Activated CD4-positive, alpha-beta memory T cell treated with anti-CD3 and anti-CD28 coated beads for 36 hours (primary cell): Measurements from ENCODE around the gene ZNF700. TPM values are rescaled to one million over a fixed set of nuclear protein-coding genes. Genes with fewer than 3 reads are reported as not detected.
A peak's percentile ranks its signal among the peaks of the same experiment; 100 is the strongest.
"Not testable (repeated sequence)": the region's sequence is repeated elsewhere in the genome, so short reads cannot be mapped to it uniquely, and the experiment has no call there.

ENCODE experiments used
- CTCF ChIA-PET: fragments of 350-600 bp; sonication (Branson Sonifier 250); formaldehyde crosslinking; loops from one replicate; lab custom pipeline; 2021; ENCODE audit warnings: antibody characterized with exemption, inconsistent platforms; lab: Charles Lee
- POLR2A ChIA-PET: fragments of 350-600 bp; sonication (Branson Sonifier 250); formaldehyde crosslinking; loops from one replicate; lab custom pipeline; 2021; ENCODE audit warnings: antibody characterized with exemption; lab: Charles Lee
- DNase-seq: peaks from one replicate; pipeline ENCODE4 v3.0.0-alpha.2; 2020
- H3K27ac Mint-ChIP-seq: one replicate; pipeline ENCODE4 v1.8.0; 2021; ENCODE audit warnings: mixed read lengths
- H3K27me3 Mint-ChIP-seq: one replicate; pipeline ENCODE4 v1.8.0; 2021; ENCODE audit warnings: mixed read lengths
- H3K36me3 Mint-ChIP-seq: one replicate; pipeline ENCODE4 v1.8.0; 2021; ENCODE audit warnings: mixed read lengths
- H3K4me1 Mint-ChIP-seq: one replicate; pipeline ENCODE4 v1.8.0; 2021; ENCODE audit warnings: low read depth, mixed read lengths
- H3K4me3 Mint-ChIP-seq: one replicate; pipeline ENCODE4 v1.8.0; 2021; ENCODE audit warnings: mild to moderate bottlenecking, mixed read lengths
- H3K9me3 Mint-ChIP-seq: one replicate; pipeline ENCODE4 v1.8.0; 2021; ENCODE audit warnings: mixed read lengths
- intact Hi-C: fragments of 100-400 bp; cut with micrococcal nuclease; formaldehyde crosslinking; loops from one replicate; pipeline ENCODE4 v1.15.1; 2023
- total RNA-seq, 2 experiments: library from RNA; stranded (reverse); gene quantifications; one replicate each; pipeline ENCODE4 v1.2.3, GENCODE V29; 2021

ZNF700 gene
- total RNA-seq: 10 to 100 TPM; 12.9 to 13.0 TPM

DNA sequence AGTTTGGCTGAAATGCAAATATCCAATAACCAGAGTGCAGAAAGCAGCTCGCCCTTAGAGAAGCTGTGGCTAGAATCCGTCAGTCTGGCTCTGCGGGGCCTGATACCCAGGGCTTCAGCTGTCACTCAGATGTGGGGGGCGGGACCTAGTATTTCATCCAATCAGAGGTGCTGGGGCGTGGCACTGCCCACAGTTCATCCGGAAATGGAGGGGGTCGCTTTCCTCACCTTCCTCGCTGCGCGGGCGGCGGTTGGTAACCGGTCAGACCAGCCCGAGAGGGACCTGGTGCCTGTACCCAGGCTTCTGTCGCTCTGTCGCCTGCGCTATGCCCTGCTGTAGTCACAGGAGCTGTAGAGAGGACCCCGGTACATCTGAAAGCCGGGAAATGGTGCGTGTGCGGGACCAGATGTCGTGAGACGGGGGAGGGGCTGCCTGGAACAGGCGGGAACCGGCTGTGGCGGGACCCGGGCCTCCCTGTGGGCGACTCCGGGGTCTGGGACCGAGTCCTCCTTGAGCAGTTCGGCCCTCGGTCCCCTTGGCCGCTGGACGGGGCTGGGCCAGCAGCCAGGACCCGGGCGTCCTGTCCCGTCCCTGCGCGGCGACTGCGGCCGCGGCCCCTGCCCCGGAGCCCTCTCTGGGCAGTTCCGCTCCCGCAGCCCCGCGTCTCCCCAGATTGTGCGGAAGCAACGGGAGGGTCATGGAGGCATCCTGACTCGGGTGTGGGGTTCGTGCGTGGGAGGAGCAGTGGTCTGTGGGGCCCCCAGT is at the start of gene ZNF700:
Gene ZNF700 (plus strand): TSS at position 222 of the 765 bp plus-strand sequence. CDS start 104 bp downstream, at position 326.
- Mint-ChIP-seq H3K9me3 (no peaks in the 10 kb centered on the region), H3K4me3 (peak within 1 kb of the TSS; percentile 96), H3K4me1 (peaks cover 35% of the 10 kb centered on the region), H3K36me3 (peaks cover 27% of the 10 kb centered on the region), H3K27me3 (no peaks in the 10 kb centered on the region), H3K27ac (peak within 1 kb of the TSS; percentile 99)
- intact Hi-C loops: loop anchor here (1.0 to 5.0 kb wide), 5 partner anchors 39 to 867 kb away; partner anchors contain the start of genes JUNB and ZNF878
- ChIA-PET CTCF (interaction anchor here (0.6 to 5.3 kb wide), 13 partner anchors 18 to 215 kb away, joined by 3 to 150 read pairs (median 16); partner anchors contain the start of genes ZNF20, ZNF491 and ZNF878), POLR2A (interaction anchor here (1.1 to 2.3 kb wide), 4 partner anchors 40 to 238 kb away, joined by 3 to 10 read pairs (median 5); partner anchors contain the start of genes ZNF136, ZNF20 and ZNF763)
- DNase-seq: peak; percentile 97

DNA sequence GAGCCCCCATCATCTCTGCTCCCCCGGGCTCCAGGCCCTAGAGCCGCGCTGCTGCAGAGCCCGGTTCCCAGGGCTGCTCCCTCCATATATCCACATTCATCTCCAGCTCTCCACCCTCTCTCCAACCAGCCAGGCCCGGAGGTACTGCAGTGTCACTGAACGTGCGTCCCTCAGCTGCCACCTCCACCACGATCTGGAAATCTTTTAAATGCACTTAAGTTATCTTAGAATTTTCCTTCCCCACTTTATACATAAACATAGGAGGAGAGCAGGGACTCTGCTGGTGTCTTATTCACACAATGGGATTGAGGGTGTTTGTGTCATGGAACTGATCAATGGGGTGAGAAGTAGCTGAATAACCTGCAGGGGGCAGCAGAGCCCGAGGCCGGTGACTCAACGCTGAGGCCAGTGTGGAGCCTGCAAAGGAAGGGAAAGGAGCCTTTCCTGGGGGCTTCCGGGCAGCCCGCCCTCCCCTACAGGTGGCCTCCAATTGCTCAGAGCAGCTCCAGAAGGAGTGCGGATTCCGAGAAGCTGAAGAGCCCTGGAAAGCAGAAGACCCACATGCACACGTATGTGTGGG is 45.1 kb upstream of the ZNF700 start:
- H3K36me3 Mint-ChIP-seq, H3K9me3 Mint-ChIP-seq, H3K27ac Mint-ChIP-seq, H3K27me3 Mint-ChIP-seq, H3K4me1 Mint-ChIP-seq, H3K4me3 Mint-ChIP-seq, POLR2A ChIA-PET: not testable (repeated sequence)
- intact Hi-C loops: loop anchor here (2.0 to 5.0 kb wide), 3 partner anchors 43 to 108 kb away; partner anchors contain the start of gene ZNF491
- CTCF ChIA-PET: interaction anchor here (0.6 to 7.5 kb wide), 17 partner anchors 9 to 260 kb away, joined by 3 to 42 read pairs (median 4); partner anchors contain the start of genes ZNF20, ZNF433, ZNF491 and ZNF700
- peak; percentile 65 for DNase-seq

DNA sequence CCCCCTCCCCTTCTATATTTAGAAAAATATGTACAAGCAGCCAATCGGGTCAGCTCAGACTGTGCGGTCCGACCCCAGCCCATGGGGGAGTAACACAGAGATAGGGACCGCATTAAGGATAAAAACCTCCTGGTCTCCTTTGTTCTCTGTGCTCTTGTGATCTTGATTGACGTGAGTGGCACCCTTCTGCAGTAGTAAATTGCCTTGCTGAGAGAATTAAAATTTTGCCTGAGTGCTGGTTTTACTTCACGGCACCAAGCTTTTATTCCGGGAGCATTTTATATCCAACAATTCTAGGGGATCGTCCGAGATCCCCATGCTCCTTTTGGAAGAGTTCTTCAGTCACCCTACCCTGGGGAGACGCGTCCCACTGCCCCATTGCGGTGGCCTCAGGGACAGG is 44.3 kb upstream of the ZNF700 start:
- H3K27ac Mint-ChIP-seq: no peak overlapping the region
- ChIA-PET CTCF (interaction anchor here (1.1 to 7.5 kb wide), 13 partner anchors 8 to 260 kb away, joined by 3 to 42 read pairs (median 4); partner anchors contain the start of genes ZNF20, ZNF433 and ZNF491), POLR2A (no interaction called here)
- H3K9me3 Mint-ChIP-seq: no peaks in the 10 kb centered on the region
- H3K4me3 Mint-ChIP-seq: no peak overlapping the region
- H3K4me1 Mint-ChIP-seq: no peaks in the 10 kb centered on the region
- intact Hi-C loops: loop anchor here (2.0 to 5.0 kb wide), 3 partner anchors 42 to 107 kb away; partner anchors contain the start of gene ZNF491
- no peaks in the 10 kb centered on the region for H3K36me3 Mint-ChIP-seq
- no peak for DNase-seq
- H3K27me3 Mint-ChIP-seq: no peaks in the 10 kb centered on the region

DNA sequence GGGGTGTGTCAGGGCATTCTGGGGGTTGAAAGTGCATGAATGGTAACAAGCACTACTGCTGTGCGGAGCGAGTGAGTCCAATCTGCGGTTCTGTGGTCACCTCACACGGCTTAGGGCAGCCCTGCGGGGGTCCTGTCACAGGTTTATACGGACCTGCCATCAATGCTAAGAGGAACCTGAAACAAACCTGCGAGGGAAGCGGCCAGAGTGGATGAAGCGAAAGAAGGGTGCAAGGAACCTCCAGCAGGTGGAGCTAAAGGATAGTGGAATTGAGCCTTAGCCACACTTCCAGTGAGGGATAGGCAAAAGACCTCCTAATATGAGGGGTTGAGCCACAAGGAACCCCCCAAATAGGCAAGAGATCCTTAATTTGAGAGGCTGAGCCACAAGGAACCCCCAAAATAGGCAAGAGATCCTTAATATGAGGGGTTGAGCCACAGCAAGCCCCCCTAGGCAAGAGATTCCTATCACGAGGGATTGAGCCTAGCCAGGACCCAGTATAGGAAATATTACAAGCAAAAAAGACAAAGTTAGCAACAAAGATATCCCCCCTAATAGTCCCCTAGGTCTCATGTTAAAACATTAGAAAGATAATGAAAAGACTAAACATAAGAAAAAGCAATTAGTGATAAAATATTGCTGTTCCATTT is 43.6 kb upstream of the ZNF700 start:
- Mint-ChIP-seq H3K4me3 (no peak overlapping the region), H3K9me3 (peaks cover 2% of the 10 kb centered on the region), H3K36me3 (no peaks in the 10 kb centered on the region), H3K27me3 (no peaks in the 10 kb centered on the region), H3K27ac (no peak overlapping the region), H3K4me1 (no peaks in the 10 kb centered on the region)
- intact Hi-C loops: loop anchor here (1.0 to 5.0 kb wide), 4 partner anchors 41 to 259 kb away; partner anchors contain the start of genes ZNF20 and ZNF491
- POLR2A ChIA-PET: no interaction called here
- CTCF ChIA-PET: interaction anchor here (1.1 to 7.5 kb wide), 11 partner anchors 9 to 259 kb away, joined by 3 to 42 read pairs (median 5); partner anchors contain the start of genes ZNF20 and ZNF491
- DNase-seq: peak; percentile 69

DNA sequence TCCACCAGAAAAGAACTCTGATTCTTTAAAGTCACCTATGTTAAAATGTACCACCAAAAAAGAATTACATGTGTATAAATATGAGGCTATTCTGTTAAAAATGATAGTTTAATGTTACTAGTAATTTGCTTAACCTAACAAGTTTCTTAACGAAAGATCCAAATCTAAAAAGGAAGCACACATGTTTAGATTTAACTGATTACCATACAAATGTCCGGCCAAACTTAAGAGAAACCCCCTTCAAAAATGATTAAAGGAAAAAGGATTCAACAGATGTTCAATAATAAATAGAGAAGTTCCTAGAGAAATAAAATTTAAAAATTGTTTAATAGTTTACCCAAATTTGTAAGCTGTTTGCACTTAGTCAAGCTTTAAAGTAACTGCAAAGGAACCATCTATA is 42.3 kb upstream of the ZNF700 start:
- no peaks in the 10 kb centered on the region for H3K27me3 Mint-ChIP-seq
- peaks cover 4% of the 10 kb centered on the region for H3K9me3 Mint-ChIP-seq
- no peak overlapping the region for H3K27ac Mint-ChIP-seq
- CTCF ChIA-PET: interaction anchor here (0.5 to 7.5 kb wide), 7 partner anchors 85 to 258 kb away, joined by 3 to 42 read pairs (median 9); partner anchors contain the start of genes ZNF20 and ZNF491
- POLR2A ChIA-PET: no interaction called here
- intact Hi-C loops: loop anchor here (5.0 kb wide), 2 partner anchors 40 to 105 kb away; no protein-coding TSS in a partner anchor
- peaks cover 3% of the 10 kb centered on the region for H3K4me1 Mint-ChIP-seq
- no peak overlapping the region for H3K4me3 Mint-ChIP-seq
- DNase-seq: no peak
- H3K36me3 Mint-ChIP-seq: no peaks in the 10 kb centered on the region

DNA sequence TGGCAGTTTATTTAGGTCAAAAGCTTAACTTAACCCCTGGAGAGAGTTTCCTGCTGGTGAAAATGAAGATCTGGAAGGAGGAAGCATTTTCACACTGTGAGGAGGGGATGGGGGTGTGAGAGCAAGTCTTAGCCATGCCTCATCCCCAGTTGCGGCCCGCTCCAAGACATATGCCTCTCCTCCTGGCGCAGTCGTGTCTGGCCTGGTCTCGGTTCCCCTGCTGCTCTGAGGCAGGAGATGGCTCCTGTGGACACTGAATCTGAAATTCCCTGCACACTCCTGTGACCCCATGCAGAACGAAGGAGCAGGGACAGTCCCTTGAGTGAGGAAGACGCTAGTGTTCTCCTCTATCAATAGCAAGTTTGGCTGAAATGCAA is 37.7 kb upstream of the ZNF700 start:
- H3K27me3 Mint-ChIP-seq: no peaks in the 10 kb centered on the region
- intact Hi-C loops: no loop called here
- ChIA-PET POLR2A (no interaction called here), CTCF (no interaction called here)
- H3K4me1 Mint-ChIP-seq: peaks cover 17% of the 10 kb centered on the region
- DNase-seq: no peak
- peaks cover 4% of the 10 kb centered on the region for H3K9me3 Mint-ChIP-seq
- peak overlapping the region; percentile 83 for H3K4me3 Mint-ChIP-seq
- H3K27ac Mint-ChIP-seq: no peak overlapping the region
- peaks cover 2% of the 10 kb centered on the region for H3K36me3 Mint-ChIP-seq

DNA sequence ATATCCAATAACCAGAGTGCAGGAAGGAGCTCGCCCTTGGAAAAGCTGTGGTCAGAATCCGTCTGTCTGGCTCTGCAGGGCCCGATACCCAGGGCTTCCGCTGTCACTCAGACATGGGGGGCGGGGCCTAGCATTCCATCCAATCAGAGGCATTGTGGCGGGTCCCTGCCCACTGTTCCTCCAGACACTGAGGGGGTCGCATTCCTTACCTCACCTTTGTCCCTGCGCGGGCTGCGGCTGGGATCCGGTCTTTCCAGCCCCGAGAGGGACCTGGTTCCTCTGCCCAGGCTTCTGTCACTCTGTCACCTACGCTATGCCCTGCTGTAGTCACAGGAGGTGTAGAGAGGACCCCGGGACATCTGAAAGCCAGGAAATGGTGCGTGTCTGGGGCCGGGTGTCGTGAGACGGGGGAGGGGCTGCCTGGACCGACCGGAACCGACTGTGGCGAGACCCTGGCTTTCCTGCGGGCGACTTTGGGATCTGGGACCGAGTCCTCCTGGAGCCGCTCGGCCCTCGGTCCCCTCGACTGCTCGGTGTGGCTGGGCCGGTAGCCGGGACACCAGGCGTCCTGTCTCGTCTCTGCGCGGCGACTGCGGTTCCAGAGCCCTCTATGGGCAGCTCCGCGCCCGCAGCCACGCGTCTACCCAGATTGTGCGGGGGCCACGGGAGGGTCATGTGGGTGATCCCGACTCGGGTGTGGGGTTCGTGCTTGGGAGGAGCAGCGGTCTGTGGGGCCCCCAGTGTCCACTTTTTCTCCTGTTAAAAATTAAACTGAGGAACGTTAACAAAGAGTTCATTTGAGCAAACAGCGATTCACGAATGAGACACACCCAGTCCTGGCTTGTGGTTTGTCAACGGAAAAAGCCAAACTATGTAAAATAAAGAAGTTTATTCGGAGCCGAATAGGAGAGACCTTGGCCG is 37.0 kb upstream of the ZNF700 start, which contains the start of gene ZNF69:
Gene ZNF69 (plus strand): TSS at position 172 of the 921 bp plus-strand sequence. CDS start 142 bp downstream, at position 314.
- DNase-seq: peak; percentile 68
- H3K4me1 Mint-ChIP-seq: peaks cover 17% of the 10 kb centered on the region
- H3K27me3 Mint-ChIP-seq: no peaks in the 10 kb centered on the region
- peaks cover 4% of the 10 kb centered on the region for H3K9me3 Mint-ChIP-seq
- H3K4me3 Mint-ChIP-seq: peak within 1 kb of the TSS; percentile 83
- peak within 1 kb of the TSS; percentile 28 for H3K27ac Mint-ChIP-seq
- H3K36me3 Mint-ChIP-seq: peaks cover 2% of the 10 kb centered on the region
- intact Hi-C loops: no loop called here
- POLR2A ChIA-PET: no interaction called here
- CTCF ChIA-PET: no interaction called here

DNA sequence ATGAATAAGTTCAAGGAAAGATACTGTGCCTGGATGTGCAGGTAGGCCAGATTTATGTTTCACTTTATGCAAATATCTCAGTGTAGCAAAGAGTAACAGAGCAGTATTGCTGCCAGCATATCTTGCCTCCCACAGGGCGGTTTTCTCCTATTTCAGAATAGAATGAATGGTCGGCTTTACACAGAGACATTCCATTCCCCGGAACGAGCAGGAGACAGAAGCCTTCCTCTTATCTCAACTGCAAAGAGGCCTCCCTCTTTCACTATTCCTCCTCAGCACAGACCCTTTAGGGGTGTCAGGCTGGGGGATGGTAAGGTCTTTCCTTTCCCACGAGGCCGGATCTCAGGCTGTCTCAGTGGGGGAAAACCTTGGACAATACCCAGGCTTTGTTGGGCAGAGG is 35.0 kb upstream of the ZNF700 start:
- H3K27me3 Mint-ChIP-seq, H3K4me3 Mint-ChIP-seq, intact Hi-C loops, CTCF ChIA-PET, H3K36me3 Mint-ChIP-seq, DNase-seq, POLR2A ChIA-PET, H3K9me3 Mint-ChIP-seq, H3K27ac Mint-ChIP-seq: not testable (repeated sequence)
- peaks cover 17% of the 10 kb centered on the region for H3K4me1 Mint-ChIP-seq

DNA sequence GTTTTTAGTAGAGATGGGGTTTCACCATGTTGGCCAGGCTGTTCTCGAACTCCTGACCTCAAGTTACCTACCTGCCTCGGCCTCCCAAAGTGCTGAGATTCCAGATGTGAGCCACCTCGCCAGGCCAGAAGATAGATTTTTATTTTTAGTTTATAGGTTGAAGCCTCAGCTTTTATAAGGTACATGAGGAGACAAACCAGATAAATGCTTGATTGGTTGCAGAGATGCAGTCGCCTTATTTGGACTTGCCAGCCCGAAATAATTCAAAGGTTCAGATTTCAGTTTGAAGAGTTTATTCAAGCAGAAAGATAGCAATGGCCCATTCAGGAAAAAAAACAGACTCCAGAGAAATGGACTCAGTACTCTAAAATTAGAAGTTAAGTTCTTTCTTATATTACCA is 34.3 kb upstream of the ZNF700 start:
- Mint-ChIP-seq H3K4me3 (no peak overlapping the region), H3K9me3 (peaks cover 4% of the 10 kb centered on the region), H3K36me3 (peaks cover 10% of the 10 kb centered on the region), H3K4me1 (peaks cover 17% of the 10 kb centered on the region), H3K27ac (no peak overlapping the region), H3K27me3 (no peaks in the 10 kb centered on the region)
- intact Hi-C loops: no loop called here
- POLR2A ChIA-PET: no interaction called here
- CTCF ChIA-PET: no interaction called here
- DNase-seq: no peak

DNA sequence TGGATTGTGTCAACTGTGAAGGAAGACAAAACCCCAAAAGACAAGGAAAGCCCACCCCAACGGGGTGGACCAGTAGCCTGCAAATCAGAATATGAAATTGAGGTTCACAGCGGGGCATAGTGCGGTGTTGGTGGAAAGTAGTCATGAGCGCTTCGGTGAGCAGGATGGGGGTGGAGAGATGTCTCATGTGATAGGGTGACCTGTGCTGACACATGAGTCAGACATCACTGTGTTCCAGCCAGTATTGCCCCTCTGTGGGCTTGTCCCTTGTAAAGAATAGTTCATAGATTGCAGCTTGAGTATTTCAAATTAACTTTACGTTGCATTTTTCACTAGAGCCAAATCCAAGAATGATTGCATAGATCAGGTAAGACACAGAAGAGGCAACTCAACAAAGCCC is 30.1 kb upstream of the ZNF700 start:
- Mint-ChIP-seq H3K27me3 (no peaks in the 10 kb centered on the region), H3K27ac (no peak overlapping the region), H3K4me1 (no peaks in the 10 kb centered on the region), H3K36me3 (peaks cover 18% of the 10 kb centered on the region), H3K9me3 (peaks cover 18% of the 10 kb centered on the region), H3K4me3 (no peak overlapping the region)
- ChIA-PET CTCF (no interaction called here), POLR2A (no interaction called here)
- intact Hi-C loops: no loop called here
- no peak for DNase-seq

DNA sequence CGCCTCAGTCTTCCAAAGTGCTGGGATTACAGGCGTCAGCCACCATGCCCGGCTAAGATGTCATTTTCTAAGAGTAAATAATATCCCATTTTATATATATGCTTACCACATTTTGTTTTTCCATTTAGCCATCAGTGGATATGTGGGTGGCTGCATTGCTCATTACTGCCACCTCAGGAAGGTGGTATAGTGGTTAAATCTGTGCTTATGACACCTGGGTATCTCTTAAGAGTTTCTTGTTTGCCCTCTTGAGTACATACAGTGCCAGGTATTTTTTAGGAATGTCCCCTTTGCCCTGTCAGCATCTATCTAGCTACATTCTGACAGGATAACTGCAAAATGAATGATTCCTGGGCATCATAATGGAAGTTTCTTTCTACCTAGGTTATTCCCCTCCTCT is 22.7 kb upstream of the ZNF700 start:
- no peak for DNase-seq
- peaks cover 61% of the 10 kb centered on the region for H3K36me3 Mint-ChIP-seq
- CTCF ChIA-PET: no interaction called here
- no peak overlapping the region for H3K4me3 Mint-ChIP-seq
- POLR2A ChIA-PET: no interaction called here
- no peaks in the 10 kb centered on the region for H3K27me3 Mint-ChIP-seq
- H3K9me3 Mint-ChIP-seq: peaks cover 69% of the 10 kb centered on the region
- H3K27ac Mint-ChIP-seq: no peak overlapping the region
- H3K4me1 Mint-ChIP-seq: no peaks in the 10 kb centered on the region
- intact Hi-C loops: no loop called here
